ENCODE measurements around the gene ATAD5. TPM values are rescaled to one million over a fixed set of nuclear protein-coding genes. Genes with fewer than 3 reads are reported as not detected.

The ATAD5 gene
- total RNA-seq, 1 donor from 2014 or later: 1.6 TPM

DNA sequence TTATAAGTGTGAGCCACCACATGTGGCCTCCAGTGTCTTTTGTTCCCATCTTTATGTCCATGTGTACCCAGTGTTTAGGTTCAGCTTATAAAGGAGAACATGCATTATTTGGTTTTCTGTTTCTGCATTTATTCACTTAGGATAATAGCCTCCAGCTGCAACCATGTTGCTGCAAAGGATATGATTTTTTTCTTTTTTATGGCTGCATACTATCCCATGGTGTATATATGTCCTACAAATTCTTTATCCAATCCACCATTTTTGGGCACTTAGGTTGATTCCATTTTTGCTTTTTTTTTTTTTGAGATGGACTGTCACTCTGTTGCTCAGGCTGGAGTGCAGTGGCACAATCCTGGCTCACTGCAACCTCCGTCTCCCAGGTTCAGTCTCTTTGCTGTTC is 32.9 kb downstream of the ATAD5 start:
- H3K27ac ChIP-seq: no peak overlapping the region

DNA sequence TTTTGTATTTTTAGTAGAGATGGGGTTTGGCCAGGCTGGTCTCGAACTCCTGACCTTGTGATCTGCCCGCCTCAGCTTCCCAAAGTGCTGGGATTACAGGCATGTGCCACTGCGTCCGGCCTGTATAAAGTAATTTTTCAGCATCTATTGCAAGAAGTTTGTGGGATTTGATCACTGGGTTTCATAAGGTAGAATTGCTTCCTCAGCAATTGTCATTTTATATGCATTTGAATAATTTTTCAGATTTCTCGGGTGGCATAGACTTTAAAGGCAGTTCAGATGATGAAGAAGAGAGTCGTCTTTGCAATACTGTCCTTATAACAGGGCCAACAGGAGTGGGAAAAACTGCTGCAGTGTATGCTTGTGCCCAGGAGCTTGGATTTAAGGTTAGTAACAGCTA is 37.2 kb downstream of the ATAD5 start:
- Histone ChIP-seq H3K4me1 (no peaks in the 10 kb centered on the region), H3K36me3 (no peaks in the 10 kb centered on the region), H3K4me3 (no peak overlapping the region), H3K27me3 (ENCODE audit: low read depth) (no peaks in the 10 kb centered on the region), H3K9me3 (no peaks in the 10 kb centered on the region), H3K27ac (no peak overlapping the region)
- intact Hi-C loops (cut with DNase I): no loop called here
- ATAC-seq: no peak
- no peak for DNase-seq
- TF ChIP-seq, protein P1, sequence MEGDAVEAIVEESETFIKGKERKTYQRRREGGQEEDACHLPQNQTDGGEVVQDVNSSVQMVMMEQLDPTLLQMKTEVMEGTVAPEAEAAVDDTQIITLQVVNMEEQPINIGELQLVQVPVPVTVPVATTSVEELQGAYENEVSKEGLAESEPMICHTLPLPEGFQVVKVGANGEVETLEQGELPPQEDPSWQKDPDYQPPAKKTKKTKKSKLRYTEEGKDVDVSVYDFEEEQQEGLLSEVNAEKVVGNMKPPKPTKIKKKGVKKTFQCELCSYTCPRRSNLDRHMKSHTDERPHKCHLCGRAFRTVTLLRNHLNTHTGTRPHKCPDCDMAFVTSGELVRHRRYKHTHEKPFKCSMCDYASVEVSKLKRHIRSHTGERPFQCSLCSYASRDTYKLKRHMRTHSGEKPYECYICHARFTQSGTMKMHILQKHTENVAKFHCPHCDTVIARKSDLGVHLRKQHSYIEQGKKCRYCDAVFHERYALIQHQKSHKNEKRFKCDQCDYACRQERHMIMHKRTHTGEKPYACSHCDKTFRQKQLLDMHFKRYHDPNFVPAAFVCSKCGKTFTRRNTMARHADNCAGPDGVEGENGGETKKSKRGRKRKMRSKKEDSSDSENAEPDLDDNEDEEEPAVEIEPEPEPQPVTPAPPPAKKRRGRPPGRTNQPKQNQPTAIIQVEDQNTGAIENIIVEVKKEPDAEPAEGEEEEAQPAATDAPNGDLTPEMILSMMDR (IDR thresholded peaks at IDR 0.05): no peak

More for the DNA sequence above, 32.9 kb downstream of the ATAD5 start:
- peaks cover 4% of the 10 kb centered on the region for H3K36me3 ChIP-seq
- H3K4me1 ChIP-seq: no peaks in the 10 kb centered on the region
- DNase-seq (no peak), ATAC-seq (no peak)
- H3K9me3 ChIP-seq: no peaks in the 10 kb centered on the region
- intact Hi-C loops (cut with DNase I): no loop called here
- no peaks in the 10 kb centered on the region for H3K27me3 ChIP-seq (ENCODE audit: low read depth)
- TF ChIP-seq, protein P1 (IDR thresholded peaks at IDR 0.05): no peak
- H3K4me3 ChIP-seq: no peak overlapping the region

DNA sequence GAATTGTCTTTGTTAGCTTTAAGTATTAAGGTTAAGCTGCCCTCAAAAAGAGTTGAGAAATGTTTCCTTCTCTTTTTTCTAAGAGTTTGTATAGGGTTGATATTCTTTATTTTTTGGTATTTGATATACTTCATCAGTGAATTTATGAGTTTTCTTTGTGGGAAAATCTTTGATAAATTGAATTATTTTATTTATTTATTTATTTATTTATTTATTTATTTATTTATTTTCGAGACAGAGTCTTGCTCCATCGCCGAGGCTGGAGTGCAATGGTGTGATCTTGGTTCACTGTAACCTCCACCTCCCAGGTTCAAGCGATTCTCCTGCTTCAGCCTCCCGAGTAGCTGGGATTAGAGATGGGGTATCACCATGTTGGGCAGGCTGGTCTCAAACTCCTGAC is 54.4 kb downstream of the ATAD5 start:
- H3K27me3 ChIP-seq (ENCODE audit: low read depth): no peaks in the 10 kb centered on the region
- TF ChIP-seq, protein P1 (IDR thresholded peaks at IDR 0.05): no peak
- H3K36me3 ChIP-seq: peaks cover 7% of the 10 kb centered on the region
- no peaks in the 10 kb centered on the region for H3K4me1 ChIP-seq
- ATAC-seq: no peak
- H3K4me3 ChIP-seq: no peak overlapping the region
- intact Hi-C loops (cut with DNase I): no loop called here
- H3K27ac ChIP-seq: no peak overlapping the region
- no peaks in the 10 kb centered on the region for H3K9me3 ChIP-seq
- no peak for DNase-seq

DNA sequence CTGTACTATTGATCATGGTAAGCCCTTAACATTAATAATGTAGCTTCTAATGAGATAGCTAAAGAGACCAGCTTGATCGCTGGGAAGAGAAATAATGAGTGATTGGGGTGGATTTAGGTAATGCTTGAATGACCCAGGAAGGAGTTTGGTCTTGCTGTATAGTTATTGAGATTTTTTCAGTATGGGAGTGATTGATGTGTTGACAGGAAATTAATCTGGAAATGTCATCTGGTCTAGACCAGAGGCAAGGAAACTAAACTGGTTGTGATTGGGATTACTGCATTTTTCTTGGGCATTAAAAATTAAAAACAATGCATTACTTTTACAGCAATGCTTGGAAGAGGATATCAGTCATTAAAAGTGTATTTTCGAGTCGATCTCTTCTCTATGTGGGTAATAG is 62.5 kb downstream of the ATAD5 start:
- no peaks in the 10 kb centered on the region for H3K9me3 ChIP-seq
- no peaks in the 10 kb centered on the region for H3K27me3 ChIP-seq (ENCODE audit: low read depth)
- ATAC-seq (no peak), DNase-seq (no peak)
- TF ChIP-seq, protein P1 (IDR thresholded peaks at IDR 0.05): no peak
- no peaks in the 10 kb centered on the region for H3K4me1 ChIP-seq
- no peak overlapping the region for H3K4me3 ChIP-seq
- H3K27ac ChIP-seq: no peak overlapping the region
- intact Hi-C loops (cut with DNase I): no loop called here
- H3K36me3 ChIP-seq: peaks cover 31% of the 10 kb centered on the region

DNA sequence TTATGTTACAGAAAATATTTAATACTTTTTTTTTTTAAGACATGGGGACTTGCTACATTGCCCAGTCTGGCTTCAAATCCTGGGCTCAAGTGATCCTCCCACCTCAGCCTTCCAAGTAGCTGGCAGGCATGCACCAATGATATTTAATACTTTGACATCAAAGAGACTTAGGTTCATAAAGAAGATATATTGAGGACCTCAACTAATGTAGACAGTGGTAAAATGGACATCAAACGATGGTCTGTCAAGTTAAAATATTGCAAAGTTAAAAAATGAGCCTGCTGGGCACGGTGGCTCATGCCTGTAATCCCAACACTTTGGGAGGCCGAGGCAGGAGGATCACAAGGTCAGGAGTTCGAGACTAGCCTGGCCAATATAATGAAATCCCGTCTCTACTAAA is 65.5 kb downstream of the ATAD5 start:
- intact Hi-C loops (cut with DNase I): no loop called here
- no peak overlapping the region for H3K4me3 ChIP-seq
- no peak overlapping the region for H3K27ac ChIP-seq
- TF ChIP-seq, protein P1 (IDR thresholded peaks at IDR 0.05): no peak
- no peaks in the 10 kb centered on the region for H3K9me3 ChIP-seq
- H3K4me1 ChIP-seq: no peaks in the 10 kb centered on the region
- ATAC-seq: no peak
- no peaks in the 10 kb centered on the region for H3K27me3 ChIP-seq (ENCODE audit: low read depth)
- DNase-seq: no peak
- H3K36me3 ChIP-seq: peaks cover 59% of the 10 kb centered on the region

DNA sequence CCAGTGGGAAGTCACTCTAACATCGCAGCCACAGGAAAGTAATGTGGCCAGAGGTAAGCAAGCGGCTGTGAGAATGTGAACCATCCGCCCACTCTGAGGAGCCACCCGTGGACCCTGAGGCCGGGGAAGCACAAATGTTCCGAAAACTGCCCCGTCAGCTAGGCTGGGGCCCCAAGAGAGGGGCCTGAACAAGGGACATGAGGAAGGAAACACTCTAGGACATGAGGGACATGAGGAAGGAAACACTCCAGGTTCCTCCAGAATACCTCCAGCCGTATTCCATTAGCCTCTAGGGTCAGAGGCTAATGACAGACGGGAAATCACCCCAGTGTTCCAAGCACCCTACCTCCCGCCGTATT is 74.0 kb downstream of the ATAD5 start:
- H3K9me3 ChIP-seq: no peaks in the 10 kb centered on the region
- H3K4me3 ChIP-seq: peak overlapping the region; percentile 75
- no peaks in the 10 kb centered on the region for H3K27me3 ChIP-seq (ENCODE audit: low read depth)
- peaks cover 33% of the 10 kb centered on the region for H3K36me3 ChIP-seq
- intact Hi-C loops (cut with DNase I): no loop called here
- TF ChIP-seq, protein P1 (IDR thresholded peaks at IDR 0.05): no peak
- DNase-seq (no peak), ATAC-seq (peak; percentile 60 to 72)
- H3K27ac ChIP-seq: peak overlapping the region; percentile 92
- H3K4me1 ChIP-seq: peaks cover 20% of the 10 kb centered on the region

Measured in lower lobe of right lung (tissue), 2 donors.